ENCODE data around the gene CUL9. TPM values are rescaled to one million over a fixed set of nuclear protein-coding genes. Genes with fewer than 3 reads are reported as not detected.
"Not testable (repeated sequence)": the region's sequence is repeated elsewhere in the genome, so short reads cannot be mapped to it uniquely, and the experiment has no call there.

Gene CUL9
- total RNA-seq, result 34.4 and 34.5 TPM in 2 replicates

DNA sequence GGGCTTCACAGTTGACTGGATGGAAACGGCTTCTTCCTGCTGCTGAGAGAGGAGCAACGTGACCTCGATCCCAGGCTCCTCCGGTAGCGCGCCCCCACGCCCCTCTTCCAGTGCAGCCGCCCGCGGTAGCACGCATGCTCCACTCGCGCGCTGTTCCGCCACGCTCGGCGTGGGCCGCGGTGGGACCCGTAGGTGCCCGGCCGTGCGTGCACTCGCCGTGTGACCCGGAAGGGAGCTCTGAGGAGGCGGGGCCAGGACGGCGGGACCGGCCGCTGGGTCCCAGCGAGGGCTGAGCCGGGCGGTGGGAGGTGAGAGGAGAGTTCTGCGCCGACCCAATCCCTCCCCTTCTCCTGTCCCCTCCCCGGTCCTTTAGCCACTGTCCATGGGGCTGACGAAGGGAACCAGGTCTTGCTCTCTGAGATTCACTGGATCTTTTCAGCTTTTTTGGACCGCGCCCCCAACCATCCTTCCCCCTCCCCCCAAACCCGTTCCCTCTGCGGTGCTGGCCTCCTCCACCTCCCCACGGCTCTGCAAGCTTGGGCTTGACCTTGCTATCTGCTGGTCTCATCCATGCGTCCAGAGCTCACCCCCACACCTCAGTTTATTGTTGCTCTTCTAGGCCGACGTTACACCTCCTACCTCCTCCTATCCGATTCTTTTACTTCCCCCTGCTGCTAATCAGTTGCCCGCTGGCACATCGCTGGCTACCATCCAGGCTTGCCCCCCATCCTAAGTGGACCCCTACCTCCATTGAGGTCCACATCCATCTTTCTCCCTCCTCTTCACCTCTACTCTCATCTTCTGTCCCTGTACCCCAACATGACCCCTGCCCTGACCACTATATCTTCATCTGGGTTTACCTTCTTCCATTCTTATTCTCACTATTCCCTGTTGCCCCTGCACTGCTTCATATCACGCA lies at the start of gene CUL9:
CUL9 (plus strand) TSS at position 255 of the 919 bp plus-strand sequence. CDS start 2,115 bp downstream, outside the sequence.
- DNase-seq (ENCODE audit: insufficient read length, low spot score, missing footprints), result peak; percentile 96
- Histone ChIP-seq H3K4me1 (ENCODE audit: insufficient read depth, low read length) (peaks cover 22% of the 10 kb centered on the region), H4K20me1 (ENCODE audit: insufficient read depth, low read length) (no peaks in the 10 kb centered on the region), H3K79me2 (ENCODE audit: insufficient read depth, low read length) (peaks cover 30% of the 10 kb centered on the region), H3K36me3 (ENCODE audit: insufficient read depth, low read length) (peaks cover 49% of the 10 kb centered on the region), H3K27me3 (ENCODE audit: insufficient read depth, low read length) (no peaks in the 10 kb centered on the region), H3K27ac (ENCODE audit: low read depth, low read length) (peak within 1 kb of the TSS; percentile 82), H2AFZ (ENCODE audit: low read length) (peak within 1 kb of the TSS; percentile 72), H3K4me2 (ENCODE audit: insufficient read depth, low read length) (peak within 1 kb of the TSS; percentile 88), H3K9me3 (ENCODE audit: low read depth, low read length) (no peaks in the 10 kb centered on the region), H3K4me3 (ENCODE audit: insufficient read depth, low read length) (peak within 1 kb of the TSS; percentile 85)
- TF ChIP-seq, protein P1, sequence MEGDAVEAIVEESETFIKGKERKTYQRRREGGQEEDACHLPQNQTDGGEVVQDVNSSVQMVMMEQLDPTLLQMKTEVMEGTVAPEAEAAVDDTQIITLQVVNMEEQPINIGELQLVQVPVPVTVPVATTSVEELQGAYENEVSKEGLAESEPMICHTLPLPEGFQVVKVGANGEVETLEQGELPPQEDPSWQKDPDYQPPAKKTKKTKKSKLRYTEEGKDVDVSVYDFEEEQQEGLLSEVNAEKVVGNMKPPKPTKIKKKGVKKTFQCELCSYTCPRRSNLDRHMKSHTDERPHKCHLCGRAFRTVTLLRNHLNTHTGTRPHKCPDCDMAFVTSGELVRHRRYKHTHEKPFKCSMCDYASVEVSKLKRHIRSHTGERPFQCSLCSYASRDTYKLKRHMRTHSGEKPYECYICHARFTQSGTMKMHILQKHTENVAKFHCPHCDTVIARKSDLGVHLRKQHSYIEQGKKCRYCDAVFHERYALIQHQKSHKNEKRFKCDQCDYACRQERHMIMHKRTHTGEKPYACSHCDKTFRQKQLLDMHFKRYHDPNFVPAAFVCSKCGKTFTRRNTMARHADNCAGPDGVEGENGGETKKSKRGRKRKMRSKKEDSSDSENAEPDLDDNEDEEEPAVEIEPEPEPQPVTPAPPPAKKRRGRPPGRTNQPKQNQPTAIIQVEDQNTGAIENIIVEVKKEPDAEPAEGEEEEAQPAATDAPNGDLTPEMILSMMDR (IDR thresholded peaks at IDR 0.05; ENCODE audit: extremely low read depth, low read depth, low read length), result no peak

DNA sequence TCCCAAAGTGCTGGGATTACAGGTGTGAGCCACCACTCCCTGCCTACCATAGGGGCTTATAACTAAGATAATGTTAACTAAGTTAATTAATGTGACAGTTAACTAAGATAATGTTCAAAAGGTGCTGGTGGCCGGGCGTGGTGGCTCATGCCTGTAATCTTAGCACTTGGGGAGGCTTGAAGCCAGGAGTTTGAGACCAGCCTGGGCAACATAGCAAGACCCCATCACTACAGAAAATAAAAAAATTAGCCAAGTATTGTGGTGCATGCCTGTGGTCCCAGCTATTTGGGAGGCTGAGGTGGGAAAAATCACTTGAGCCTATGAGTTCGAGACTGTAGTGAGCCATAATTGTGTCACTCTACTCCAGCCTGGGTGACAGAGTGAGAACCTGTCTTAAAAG lies 43.7 kb upstream of the CUL9 start:
- H3K27ac ChIP-seq (ENCODE audit: low read depth, low read length), result no peak overlapping the region
- no peak overlapping the region for H2AFZ ChIP-seq (ENCODE audit: low read length)
- H3K4me1 ChIP-seq (ENCODE audit: insufficient read depth, low read length), result peaks cover 2% of the 10 kb centered on the region
- no peaks in the 10 kb centered on the region for H3K79me2 ChIP-seq (ENCODE audit: insufficient read depth, low read length)
- H3K27me3 ChIP-seq (ENCODE audit: insufficient read depth, low read length), result no peaks in the 10 kb centered on the region
- no peaks in the 10 kb centered on the region for H3K9me3 ChIP-seq (ENCODE audit: low read depth, low read length)
- TF ChIP-seq, protein P1 (IDR thresholded peaks at IDR 0.05; ENCODE audit: extremely low read depth, low read depth, low read length), result no peak
- DNase-seq (ENCODE audit: insufficient read length, low spot score, missing footprints), result no peak
- H3K4me3 ChIP-seq (ENCODE audit: insufficient read depth, low read length), result no peak overlapping the region
- peaks cover 12% of the 10 kb centered on the region for H3K36me3 ChIP-seq (ENCODE audit: insufficient read depth, low read length)
- H3K4me2 ChIP-seq (ENCODE audit: insufficient read depth, low read length), result no peak overlapping the region
- no peaks in the 10 kb centered on the region for H4K20me1 ChIP-seq (ENCODE audit: insufficient read depth, low read length)

DNA sequence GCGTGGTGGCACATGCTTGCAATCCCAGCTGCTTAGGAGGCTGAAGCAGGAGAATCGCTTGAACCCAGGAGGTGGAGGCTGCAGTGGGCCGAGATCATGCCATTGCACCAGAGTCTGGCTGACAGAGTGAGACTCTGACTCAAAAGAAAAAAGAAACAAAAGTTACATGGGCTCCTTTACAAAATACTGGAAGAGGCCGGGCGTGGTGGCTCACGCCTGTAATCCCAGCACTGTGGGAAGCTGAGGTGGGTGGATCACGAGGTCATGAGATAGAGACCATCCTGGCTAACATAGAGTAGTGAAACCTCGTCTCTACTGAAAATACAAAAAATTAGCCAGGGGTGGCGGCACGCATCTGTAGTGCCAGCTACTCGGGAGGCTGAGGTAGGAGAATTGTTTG lies 42.0 kb upstream of the CUL9 start:
- H2AFZ ChIP-seq (ENCODE audit: low read length); H4K20me1 ChIP-seq (ENCODE audit: insufficient read depth, low read length); H3K9me3 ChIP-seq (ENCODE audit: low read depth, low read length); H3K79me2 ChIP-seq (ENCODE audit: insufficient read depth, low read length); H3K4me3 ChIP-seq (ENCODE audit: insufficient read depth, low read length); H3K4me1 ChIP-seq (ENCODE audit: insufficient read depth, low read length); H3K27ac ChIP-seq (ENCODE audit: low read depth, low read length); H3K27me3 ChIP-seq (ENCODE audit: insufficient read depth, low read length); H3K4me2 ChIP-seq (ENCODE audit: insufficient read depth, low read length); DNase-seq (ENCODE audit: insufficient read length, low spot score, missing footprints): not testable (repeated sequence)
- H3K36me3 ChIP-seq (ENCODE audit: insufficient read depth, low read length), result peaks cover 15% of the 10 kb centered on the region

DNA sequence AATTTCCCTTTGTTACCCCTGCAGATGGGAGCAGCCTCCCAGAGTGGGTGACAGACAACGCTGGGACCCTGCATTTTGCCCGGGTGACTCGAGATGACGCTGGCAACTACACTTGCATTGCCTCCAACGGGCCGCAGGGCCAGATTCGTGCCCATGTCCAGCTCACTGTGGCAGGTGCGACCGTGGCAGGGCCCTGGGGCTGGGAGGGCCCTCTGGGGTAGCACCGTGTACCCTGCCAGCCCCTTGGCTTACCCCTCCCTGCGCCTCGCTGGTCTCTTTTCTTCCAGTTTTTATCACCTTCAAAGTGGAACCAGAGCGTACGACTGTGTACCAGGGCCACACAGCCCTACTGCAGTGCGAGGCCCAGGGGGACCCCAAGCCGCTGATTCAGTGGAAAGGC lies 40.4 kb upstream of the CUL9 start:
- H3K9me3 ChIP-seq (ENCODE audit: low read depth, low read length), result no peaks in the 10 kb centered on the region
- no peak overlapping the region for H3K27ac ChIP-seq (ENCODE audit: low read depth, low read length)
- no peaks in the 10 kb centered on the region for H3K79me2 ChIP-seq (ENCODE audit: insufficient read depth, low read length)
- H3K4me3 ChIP-seq (ENCODE audit: insufficient read depth, low read length), result no peak overlapping the region
- H4K20me1 ChIP-seq (ENCODE audit: insufficient read depth, low read length), result no peaks in the 10 kb centered on the region
- H3K4me2 ChIP-seq (ENCODE audit: insufficient read depth, low read length), result no peak overlapping the region
- no peak for DNase-seq (ENCODE audit: insufficient read length, low spot score, missing footprints)
- peaks cover 6% of the 10 kb centered on the region for H3K4me1 ChIP-seq (ENCODE audit: insufficient read depth, low read length)
- H2AFZ ChIP-seq (ENCODE audit: low read length), result no peak overlapping the region
- H3K27me3 ChIP-seq (ENCODE audit: insufficient read depth, low read length), result no peaks in the 10 kb centered on the region
- peaks cover 30% of the 10 kb centered on the region for H3K36me3 ChIP-seq (ENCODE audit: insufficient read depth, low read length)
- TF ChIP-seq, protein P1 (IDR thresholded peaks at IDR 0.05; ENCODE audit: extremely low read depth, low read depth, low read length), result no peak

All from osteoblast (primary cell).